Upper lobe of left lung (tissue), 6 donors: ENCODE results near the gene ITGAE. TPM values are rescaled to one million over a fixed set of nuclear protein-coding genes. Genes with fewer than 3 reads are reported as not detected.
A peak's percentile ranks its signal among the peaks of the same experiment; 100 is the strongest.

Experiments used
- ATAC-seq, 2 donors: fragments of 200-7000 bp; cut with Tn5 transposase; one replicate each; pipeline ENCODE4 v1.9.1; 2022; ENCODE audit warnings: mild to moderate bottlenecking in 2 of 2, moderate library complexity in 2 of 2; ENCODE audit not compliant: low FRiP score in 2 of 2
- DNase-seq, 2 donors: peaks; one replicate each; pipeline ENCODE4 v3.0.0-alpha.2; 2019 to 2020
- H3K27ac ChIP-seq, 4 donors: fragments of 200-600 bp; sonication (generic); one replicate each; pipeline ENCODE4 v1.5.1; 2016 to 2019
- H3K27me3 ChIP-seq, 4 donors: fragments of 200-600 bp; sonication (generic); one replicate each; pipeline ENCODE4 v1.5.1; 2017 to 2019
- H3K36me3 ChIP-seq, 4 donors: fragments of 200-600 bp; sonication (generic); one replicate each; pipeline ENCODE4 v1.5.1; 2016 to 2019
- H3K4me1 ChIP-seq, 4 donors: fragments of 200-600 bp; sonication (generic); one replicate each; pipeline ENCODE4 v1.5.1; 2018 to 2019
- H3K4me3 ChIP-seq, 4 donors: fragments of 200-600 bp; sonication (generic); one replicate each; pipeline ENCODE4 v1.5.1; 2017 to 2019; ENCODE audit warnings: mild to moderate bottlenecking in 2 of 4, moderate library complexity in 1 of 4
- H3K9me3 ChIP-seq, 4 donors: fragments of 200-600 bp; sonication (generic); one replicate each; pipeline ENCODE4 v1.5.1; 2018 to 2019
- EP300 ChIP-seq, 4 donors: sonication (generic); formaldehyde crosslinking; IDR thresholded peaks; one replicate each; pipeline ENCODE4 v1.5.1; 2017; ENCODE audit warnings: antibody characterized with exemption in 4 of 4, control low read depth in 2 of 4
- POLR2A ChIP-seq, 4 donors: fragments of 450-650 bp; IDR thresholded peaks; one replicate each; pipeline ENCODE4 v1.5.1; 2016 to 2017; ENCODE audit warnings: antibody characterized with exemption in 4 of 4, mild to moderate bottlenecking in 2 of 4
- POLR2AphosphoS5 ChIP-seq, 2 donors: sonication (generic); formaldehyde crosslinking; IDR thresholded peaks; one replicate each; pipeline ENCODE4 v1.5.1; 2017; ENCODE audit warnings: antibody characterized with exemption in 2 of 2
- WGBS, 2 donors: methylation state at CpG; one replicate each; pipeline ENCODE4 v1.1.5; 2017 to 2018; 5-methylcytosine and 5-hydroxymethylcytosine counted together
- total RNA-seq, 6 donors: library from RNA; depleted of rRNA in 4 of 6; stranded (reverse); fragments of >200 nt in 4 of 6; gene quantifications; one replicate each; pipeline versions ENCODE4 v1.1.0 to v1.2.1, GENCODE V29; 2016 to 2021
- TF ChIP-seq, protein P1 (sequence below), 6 experiments: fragments of 450-650 bp in 4 of 6; fragments of 200-600 bp in 2 of 6; sonication (generic) in 2 of 6; IDR thresholded peaks; one replicate each; pipeline ENCODE4 v1.5.1; 2016 to 2019; ENCODE audit warnings: antibody characterized with exemption in 6 of 6
- donor health status: DM: no; HTN: no; CAD: no; lungs with moderate emphysema.
- donor health status: DM: no; HTN: yes; CAD: no; lungs with severe emphysema.

The ITGAE gene, protein sequence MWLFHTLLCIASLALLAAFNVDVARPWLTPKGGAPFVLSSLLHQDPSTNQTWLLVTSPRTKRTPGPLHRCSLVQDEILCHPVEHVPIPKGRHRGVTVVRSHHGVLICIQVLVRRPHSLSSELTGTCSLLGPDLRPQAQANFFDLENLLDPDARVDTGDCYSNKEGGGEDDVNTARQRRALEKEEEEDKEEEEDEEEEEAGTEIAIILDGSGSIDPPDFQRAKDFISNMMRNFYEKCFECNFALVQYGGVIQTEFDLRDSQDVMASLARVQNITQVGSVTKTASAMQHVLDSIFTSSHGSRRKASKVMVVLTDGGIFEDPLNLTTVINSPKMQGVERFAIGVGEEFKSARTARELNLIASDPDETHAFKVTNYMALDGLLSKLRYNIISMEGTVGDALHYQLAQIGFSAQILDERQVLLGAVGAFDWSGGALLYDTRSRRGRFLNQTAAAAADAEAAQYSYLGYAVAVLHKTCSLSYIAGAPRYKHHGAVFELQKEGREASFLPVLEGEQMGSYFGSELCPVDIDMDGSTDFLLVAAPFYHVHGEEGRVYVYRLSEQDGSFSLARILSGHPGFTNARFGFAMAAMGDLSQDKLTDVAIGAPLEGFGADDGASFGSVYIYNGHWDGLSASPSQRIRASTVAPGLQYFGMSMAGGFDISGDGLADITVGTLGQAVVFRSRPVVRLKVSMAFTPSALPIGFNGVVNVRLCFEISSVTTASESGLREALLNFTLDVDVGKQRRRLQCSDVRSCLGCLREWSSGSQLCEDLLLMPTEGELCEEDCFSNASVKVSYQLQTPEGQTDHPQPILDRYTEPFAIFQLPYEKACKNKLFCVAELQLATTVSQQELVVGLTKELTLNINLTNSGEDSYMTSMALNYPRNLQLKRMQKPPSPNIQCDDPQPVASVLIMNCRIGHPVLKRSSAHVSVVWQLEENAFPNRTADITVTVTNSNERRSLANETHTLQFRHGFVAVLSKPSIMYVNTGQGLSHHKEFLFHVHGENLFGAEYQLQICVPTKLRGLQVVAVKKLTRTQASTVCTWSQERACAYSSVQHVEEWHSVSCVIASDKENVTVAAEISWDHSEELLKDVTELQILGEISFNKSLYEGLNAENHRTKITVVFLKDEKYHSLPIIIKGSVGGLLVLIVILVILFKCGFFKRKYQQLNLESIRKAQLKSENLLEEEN
- 10 to 100 TPM; 17.2 to 36.0 (median 26.4) TPM for total RNA-seq

DNA sequence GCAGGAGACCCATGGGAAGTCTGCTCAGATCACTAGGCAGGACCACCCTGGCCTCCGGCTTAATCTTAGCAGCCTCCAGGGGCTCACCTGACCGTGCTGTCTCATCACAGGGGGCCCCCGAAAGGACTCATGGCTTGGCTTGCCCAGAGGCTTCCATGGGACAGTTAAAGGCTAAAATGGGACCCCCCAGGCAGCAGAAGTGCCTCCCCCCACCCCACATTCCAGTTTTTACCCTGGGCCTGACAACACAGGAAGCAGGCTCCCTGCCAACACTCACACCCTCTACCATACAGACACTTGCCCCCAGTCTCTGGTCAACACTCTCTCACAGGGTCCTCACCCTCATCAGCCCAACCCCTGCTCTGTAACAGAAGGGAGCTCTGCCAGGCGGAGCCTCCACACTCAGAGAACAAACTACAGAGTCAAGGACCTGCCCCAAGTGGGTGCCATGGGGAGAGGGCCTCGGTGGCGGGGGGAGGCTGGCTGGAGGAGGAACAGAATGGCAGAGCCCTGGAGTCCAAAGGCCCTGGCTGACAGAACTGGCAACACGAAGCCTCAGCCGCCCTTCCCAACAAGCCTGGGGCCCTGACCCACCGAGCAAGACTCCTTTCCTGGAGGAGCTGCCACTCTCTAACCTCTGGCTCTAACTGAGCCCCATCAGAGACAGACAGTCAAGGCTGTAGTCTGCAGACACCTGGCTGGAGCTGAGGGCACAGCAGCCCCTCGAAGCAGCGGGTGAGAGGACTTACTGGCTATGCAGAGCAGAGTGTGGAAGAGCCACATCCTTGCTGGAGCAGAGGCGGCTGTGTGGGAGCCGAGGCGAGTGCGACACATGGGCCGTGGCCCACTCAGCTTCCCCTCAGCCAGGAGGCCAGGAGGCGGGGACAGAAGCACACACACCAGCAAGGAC, at the start of gene ITGAE:
Gene ITGAE (minus strand): TSS at position 827 of the 910 bp plus-strand sequence. CDS start 44 bp downstream, at position 783.
- ATAC-seq: no peak
- TF ChIP-seq POLR2A (IDR thresholded peaks at IDR 0.05) (peak in 1 of 4 donors; percentile 17), POLR2AphosphoS5 (IDR thresholded peaks at IDR 0.05) (no peak)
- H3K4me1 ChIP-seq: peaks cover 6 to 25% (median 9%) of the 10 kb centered on the region in 4 donors
- H3K4me3 ChIP-seq: no peak within 1 kb of the TSS
- H3K36me3 ChIP-seq: no peaks in the 10 kb centered on the region
- 60 to 76% methylated on average over 10 to 15 of the region's 17 CpGs for WGBS, 2 donors
- peak within 1 kb of the TSS in 2 of 4 donors; percentile 42 to 76 for H3K27ac ChIP-seq
- no peaks in the 10 kb centered on the region for H3K9me3 ChIP-seq
- no peaks in the 10 kb centered on the region for H3K27me3 ChIP-seq
- peak in 1 of 2 donors; percentile 66 for DNase-seq

DNA sequence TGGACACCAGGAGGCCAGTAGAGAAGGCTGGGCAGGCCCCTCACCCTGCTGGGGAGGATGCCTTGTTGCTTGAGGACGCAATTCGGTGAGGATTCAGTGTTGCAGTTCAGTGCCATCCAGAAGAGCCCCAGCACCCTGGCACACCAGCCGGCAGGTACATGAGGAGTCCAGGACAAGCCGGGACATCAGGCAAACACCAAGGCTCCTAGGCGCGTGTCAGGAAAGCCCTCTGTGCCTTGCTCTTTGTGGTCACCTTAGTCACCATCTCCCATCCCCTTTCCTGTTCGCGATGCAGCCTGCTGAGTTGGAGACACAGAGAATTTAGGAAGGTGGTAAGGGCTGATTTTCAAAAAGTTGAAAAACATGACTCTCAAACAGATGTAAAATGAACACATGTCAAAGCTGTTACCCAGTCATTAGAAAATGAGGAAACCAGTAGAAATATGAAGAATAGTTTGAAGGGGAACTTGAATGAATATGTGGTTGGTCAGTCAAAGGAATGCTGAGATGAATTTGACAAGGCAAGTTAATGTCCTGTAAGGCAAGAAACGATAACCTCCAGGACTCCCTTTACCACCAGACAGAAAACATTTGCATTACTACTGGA, 47.3 kb upstream of the ITGAE start:
- 63 to 71% methylated on average over 5 to 9 of the region's 9 CpGs for WGBS, 2 donors
- Histone ChIP-seq H3K27me3 (no peaks in the 10 kb centered on the region), H3K27ac (no peak overlapping the region), H3K9me3 (no peaks in the 10 kb centered on the region), H3K4me3 (no peak overlapping the region), H3K36me3 (peaks cover 0 to 9% (median 2%) of the 10 kb centered on the region in 4 donors), H3K4me1 (peaks cover 16 to 20% (median 18%) of the 10 kb centered on the region in 4 donors)
- TF ChIP-seq POLR2A (IDR thresholded peaks at IDR 0.05) (no peak), EP300 (IDR thresholded peaks at IDR 0.05) (no peak), POLR2AphosphoS5 (IDR thresholded peaks at IDR 0.05) (no peak)
- TF ChIP-seq, protein P1, sequence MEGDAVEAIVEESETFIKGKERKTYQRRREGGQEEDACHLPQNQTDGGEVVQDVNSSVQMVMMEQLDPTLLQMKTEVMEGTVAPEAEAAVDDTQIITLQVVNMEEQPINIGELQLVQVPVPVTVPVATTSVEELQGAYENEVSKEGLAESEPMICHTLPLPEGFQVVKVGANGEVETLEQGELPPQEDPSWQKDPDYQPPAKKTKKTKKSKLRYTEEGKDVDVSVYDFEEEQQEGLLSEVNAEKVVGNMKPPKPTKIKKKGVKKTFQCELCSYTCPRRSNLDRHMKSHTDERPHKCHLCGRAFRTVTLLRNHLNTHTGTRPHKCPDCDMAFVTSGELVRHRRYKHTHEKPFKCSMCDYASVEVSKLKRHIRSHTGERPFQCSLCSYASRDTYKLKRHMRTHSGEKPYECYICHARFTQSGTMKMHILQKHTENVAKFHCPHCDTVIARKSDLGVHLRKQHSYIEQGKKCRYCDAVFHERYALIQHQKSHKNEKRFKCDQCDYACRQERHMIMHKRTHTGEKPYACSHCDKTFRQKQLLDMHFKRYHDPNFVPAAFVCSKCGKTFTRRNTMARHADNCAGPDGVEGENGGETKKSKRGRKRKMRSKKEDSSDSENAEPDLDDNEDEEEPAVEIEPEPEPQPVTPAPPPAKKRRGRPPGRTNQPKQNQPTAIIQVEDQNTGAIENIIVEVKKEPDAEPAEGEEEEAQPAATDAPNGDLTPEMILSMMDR (IDR thresholded peaks at IDR 0.05): no peak
- no peak for ATAC-seq
- no peak for DNase-seq

DNA sequence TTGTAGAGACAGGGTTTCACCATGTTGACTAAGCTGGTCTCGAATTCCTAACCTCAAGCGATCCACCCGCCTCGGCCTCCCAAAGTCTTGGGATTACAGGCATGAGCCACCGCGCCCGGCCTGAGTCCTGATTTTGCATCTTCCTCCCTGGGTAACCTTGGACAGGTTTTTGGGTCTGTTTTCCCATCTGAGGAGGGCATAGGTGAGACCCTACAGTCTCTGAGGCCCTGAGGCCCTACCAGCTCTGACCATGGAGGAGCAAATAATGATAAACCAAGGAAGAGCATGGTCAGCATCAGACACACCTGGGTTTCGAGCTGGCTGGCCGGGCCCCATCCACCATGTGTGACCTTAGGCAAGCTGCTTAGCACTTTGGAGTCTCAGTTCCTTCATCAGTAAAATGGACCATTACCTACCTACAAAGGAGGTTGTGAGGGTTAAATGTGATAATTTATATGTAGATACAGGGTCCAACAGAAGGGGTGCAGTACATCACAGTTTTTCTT, 46.2 kb upstream of the ITGAE start:
- ATAC-seq: no peak
- DNase-seq: no peak

More for the DNA sequence above, 46.2 kb upstream of the ITGAE start:
- WGBS, 2 donors: 93 to 96% methylated on average over 5 to 9 of the region's 9 CpGs
- Histone ChIP-seq H3K27me3 (no peaks in the 10 kb centered on the region), H3K36me3 (peaks cover 6 to 19% (median 8%) of the 10 kb centered on the region in 4 donors), H3K27ac (no peak overlapping the region), H3K4me1 (peaks cover 16 to 20% (median 18%) of the 10 kb centered on the region in 4 donors), H3K9me3 (no peaks in the 10 kb centered on the region), H3K4me3 (no peak overlapping the region)
- TF ChIP-seq POLR2A (IDR thresholded peaks at IDR 0.05) (no peak), POLR2AphosphoS5 (IDR thresholded peaks at IDR 0.05) (no peak), EP300 (IDR thresholded peaks at IDR 0.05) (no peak)
- TF ChIP-seq, protein P1 (IDR thresholded peaks at IDR 0.05): no peak
